ENCODE data around the gene SLC47A1.

The SLC47A1 gene

DNA sequence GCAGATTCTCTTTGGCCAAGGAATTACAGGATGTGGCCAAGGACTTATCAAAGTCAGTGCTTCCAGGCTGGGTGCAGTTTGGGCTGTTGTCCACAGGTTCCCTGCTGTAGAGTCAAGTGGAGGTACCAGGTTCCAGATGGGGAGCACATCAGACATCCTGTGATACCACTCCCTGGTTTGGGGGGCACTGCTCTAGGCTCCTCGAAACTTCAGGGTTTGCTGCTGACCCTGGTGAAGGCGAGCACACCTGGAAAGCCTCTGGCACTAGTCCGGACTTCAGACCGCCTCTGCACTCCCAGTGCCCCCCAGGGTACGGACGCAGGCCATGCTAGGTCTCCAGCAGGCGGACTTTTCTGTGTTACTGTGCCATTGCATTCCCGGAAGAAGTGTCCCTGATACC is 10.7 kb downstream of the SLC47A1 start:
- Histone ChIP-seq H3K4me2 (no peak overlapping the region), H3K79me2 (ENCODE audit: insufficient read depth, low read depth) (no peaks in the 10 kb centered on the region), H3K4me1 (ENCODE audit: low read depth, poor library complexity, severe bottlenecking) (no peaks in the 10 kb centered on the region), H4K20me1 (ENCODE audit: insufficient read depth) (no peaks in the 10 kb centered on the region), H3K27me3 (ENCODE audit: insufficient read depth, low read depth) (no peaks in the 10 kb centered on the region), H3K4me3 (IDR thresholded peaks at IDR 0.05; ENCODE audit: insufficient read depth, low read depth, low read length) (no peak overlapping the region), H3K36me3 (ENCODE audit: insufficient read depth) (no peaks in the 10 kb centered on the region), H2AFZ (ENCODE audit: low read depth) (no peak overlapping the region), H3K9ac (no peak overlapping the region), H3K27ac (no peak overlapping the region)
- TF ChIP-seq, protein P1, sequence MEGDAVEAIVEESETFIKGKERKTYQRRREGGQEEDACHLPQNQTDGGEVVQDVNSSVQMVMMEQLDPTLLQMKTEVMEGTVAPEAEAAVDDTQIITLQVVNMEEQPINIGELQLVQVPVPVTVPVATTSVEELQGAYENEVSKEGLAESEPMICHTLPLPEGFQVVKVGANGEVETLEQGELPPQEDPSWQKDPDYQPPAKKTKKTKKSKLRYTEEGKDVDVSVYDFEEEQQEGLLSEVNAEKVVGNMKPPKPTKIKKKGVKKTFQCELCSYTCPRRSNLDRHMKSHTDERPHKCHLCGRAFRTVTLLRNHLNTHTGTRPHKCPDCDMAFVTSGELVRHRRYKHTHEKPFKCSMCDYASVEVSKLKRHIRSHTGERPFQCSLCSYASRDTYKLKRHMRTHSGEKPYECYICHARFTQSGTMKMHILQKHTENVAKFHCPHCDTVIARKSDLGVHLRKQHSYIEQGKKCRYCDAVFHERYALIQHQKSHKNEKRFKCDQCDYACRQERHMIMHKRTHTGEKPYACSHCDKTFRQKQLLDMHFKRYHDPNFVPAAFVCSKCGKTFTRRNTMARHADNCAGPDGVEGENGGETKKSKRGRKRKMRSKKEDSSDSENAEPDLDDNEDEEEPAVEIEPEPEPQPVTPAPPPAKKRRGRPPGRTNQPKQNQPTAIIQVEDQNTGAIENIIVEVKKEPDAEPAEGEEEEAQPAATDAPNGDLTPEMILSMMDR (conservative IDR thresholded peaks at IDR 0.05; ENCODE audit: low read depth, low read length): no peak

DNA sequence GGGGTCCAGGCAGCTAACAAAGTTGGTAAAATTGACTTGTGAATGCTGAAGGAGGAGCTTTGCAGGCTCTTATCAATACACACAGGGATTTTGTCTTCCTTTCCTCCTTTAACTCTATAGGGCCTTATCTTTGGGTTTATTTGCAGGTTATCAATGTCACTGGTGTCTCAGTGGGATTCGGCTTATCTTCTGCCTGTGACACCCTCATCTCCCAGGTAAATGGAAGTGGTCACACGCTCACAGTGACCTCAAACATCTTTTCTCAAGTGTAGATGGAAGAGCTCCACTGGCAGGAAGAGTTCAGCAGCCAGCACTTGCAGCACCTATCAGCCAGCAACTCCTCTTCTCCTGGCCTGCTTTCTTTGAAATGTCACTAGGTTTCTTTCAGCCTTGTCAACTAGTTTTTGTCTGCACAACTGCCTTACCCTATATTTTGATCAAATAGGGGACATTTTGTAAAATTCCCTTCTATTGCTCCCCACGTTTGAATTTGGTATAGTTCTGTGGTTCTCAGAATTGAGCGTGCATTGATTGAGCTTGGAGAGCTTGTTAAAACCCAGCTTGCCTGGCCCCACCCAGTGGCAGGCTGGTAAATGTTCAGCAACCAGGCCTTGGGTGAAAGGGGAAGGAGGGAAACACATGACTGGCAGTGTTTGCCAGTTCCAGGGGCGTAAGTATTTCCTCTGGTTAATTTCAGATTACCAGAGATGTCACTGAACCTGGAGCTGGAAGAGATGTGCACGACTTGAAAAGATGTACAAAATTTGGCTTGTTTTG is 12.8 kb downstream of the SLC47A1 start:
- Histone ChIP-seq H3K4me3 (IDR thresholded peaks at IDR 0.05; ENCODE audit: insufficient read depth, low read depth, low read length) (no peak overlapping the region), H3K4me2 (no peak overlapping the region), H3K79me2 (ENCODE audit: insufficient read depth, low read depth) (no peaks in the 10 kb centered on the region), H2AFZ (ENCODE audit: low read depth) (no peak overlapping the region), H3K9ac (no peak overlapping the region), H3K27ac (no peak overlapping the region), H3K27me3 (ENCODE audit: insufficient read depth, low read depth) (no peaks in the 10 kb centered on the region), H4K20me1 (ENCODE audit: insufficient read depth) (no peaks in the 10 kb centered on the region), H3K36me3 (ENCODE audit: insufficient read depth) (no peaks in the 10 kb centered on the region), H3K4me1 (ENCODE audit: low read depth, poor library complexity, severe bottlenecking) (no peaks in the 10 kb centered on the region)
- TF ChIP-seq, protein P1 (conservative IDR thresholded peaks at IDR 0.05; ENCODE audit: low read depth, low read length): no peak

DNA sequence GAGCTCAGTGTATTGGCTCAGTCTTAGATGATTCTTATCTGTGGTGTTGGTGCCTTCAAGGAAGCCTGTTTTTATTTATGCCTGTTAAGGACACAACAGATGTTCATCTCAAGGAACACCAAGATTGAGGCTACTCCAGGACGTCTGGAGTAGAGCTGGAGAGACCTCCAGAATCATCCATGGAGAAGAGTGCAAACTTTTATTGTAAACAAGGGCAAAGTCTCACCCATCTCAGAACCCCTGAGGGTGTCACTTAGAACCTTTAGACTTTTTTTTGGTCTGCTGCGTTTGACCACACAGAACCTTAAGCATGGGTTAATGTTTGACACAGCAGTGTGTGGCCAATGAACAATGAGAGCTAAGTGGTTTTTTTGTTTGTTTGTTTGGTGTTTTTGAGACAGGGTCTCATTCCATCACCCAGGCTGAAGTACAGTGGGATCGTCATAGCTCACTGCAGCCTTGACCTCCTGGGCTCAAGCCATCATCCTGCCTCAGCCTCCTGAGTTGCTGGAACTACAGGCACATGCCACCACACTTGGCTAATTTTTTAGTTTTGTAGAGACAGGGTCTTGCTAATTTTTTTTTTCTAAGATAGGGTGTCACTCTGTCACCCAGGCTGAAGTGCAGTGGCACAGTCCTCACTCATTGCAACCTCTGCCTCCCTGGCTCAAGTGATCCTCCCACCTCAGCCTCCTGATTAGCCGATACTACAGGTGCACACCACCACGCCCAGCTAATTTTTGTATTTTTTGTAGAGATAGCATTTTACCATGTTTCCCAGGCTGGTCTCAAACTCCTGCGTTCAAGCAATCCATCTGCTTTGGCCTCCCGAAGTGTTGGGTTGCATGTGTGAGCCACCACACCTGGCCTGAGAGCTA is 16.3 kb downstream of the SLC47A1 start:
- Histone ChIP-seq H4K20me1 (ENCODE audit: insufficient read depth) (no peaks in the 10 kb centered on the region), H3K27me3 (ENCODE audit: insufficient read depth, low read depth) (no peaks in the 10 kb centered on the region), H3K79me2 (ENCODE audit: insufficient read depth, low read depth) (no peaks in the 10 kb centered on the region), H3K27ac (no peak overlapping the region), H2AFZ (ENCODE audit: low read depth) (no peak overlapping the region), H3K36me3 (ENCODE audit: insufficient read depth) (no peaks in the 10 kb centered on the region), H3K4me1 (ENCODE audit: low read depth, poor library complexity, severe bottlenecking) (no peaks in the 10 kb centered on the region), H3K4me3 (IDR thresholded peaks at IDR 0.05; ENCODE audit: insufficient read depth, low read depth, low read length) (no peak overlapping the region), H3K9ac (no peak overlapping the region), H3K4me2 (no peak overlapping the region)
- TF ChIP-seq, protein P1 (conservative IDR thresholded peaks at IDR 0.05; ENCODE audit: low read depth, low read length): no peak

DNA sequence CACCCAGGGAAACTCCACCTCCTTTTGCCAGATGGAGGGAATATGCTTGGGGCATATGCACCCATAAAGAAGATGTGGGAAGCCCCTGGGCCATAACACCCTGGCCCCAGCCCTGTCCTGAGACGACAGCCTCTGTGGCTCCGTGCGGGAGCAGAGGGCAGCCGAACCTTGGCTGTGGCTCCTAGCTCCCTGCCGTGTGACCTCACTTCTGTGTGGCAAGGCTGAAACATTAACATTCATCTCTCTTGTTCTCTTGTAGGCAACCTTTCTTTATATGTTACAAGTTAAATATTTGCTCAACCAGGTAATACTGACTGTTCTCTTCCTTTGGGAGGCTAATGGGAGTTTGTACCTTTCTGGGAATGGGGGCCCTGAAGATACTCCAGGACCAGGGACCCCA is 17.5 kb downstream of the SLC47A1 start:
- H3K4me2 ChIP-seq: no peak overlapping the region
- TF ChIP-seq, protein P1 (conservative IDR thresholded peaks at IDR 0.05; ENCODE audit: low read depth, low read length): no peak

More for the DNA sequence above, 17.5 kb downstream of the SLC47A1 start:
- Histone ChIP-seq H3K27me3 (ENCODE audit: insufficient read depth, low read depth) (no peaks in the 10 kb centered on the region), H3K9ac (no peak overlapping the region), H2AFZ (ENCODE audit: low read depth) (no peak overlapping the region), H3K79me2 (ENCODE audit: insufficient read depth, low read depth) (no peaks in the 10 kb centered on the region), H3K4me3 (IDR thresholded peaks at IDR 0.05; ENCODE audit: insufficient read depth, low read depth, low read length) (no peak overlapping the region), H3K36me3 (ENCODE audit: insufficient read depth) (no peaks in the 10 kb centered on the region), H3K4me1 (ENCODE audit: low read depth, poor library complexity, severe bottlenecking) (no peaks in the 10 kb centered on the region), H3K27ac (no peak overlapping the region), H4K20me1 (ENCODE audit: insufficient read depth) (no peaks in the 10 kb centered on the region)

Measured in KMS-11 (cell line).